ENCODE data around the gene GAPDH.

DNA sequence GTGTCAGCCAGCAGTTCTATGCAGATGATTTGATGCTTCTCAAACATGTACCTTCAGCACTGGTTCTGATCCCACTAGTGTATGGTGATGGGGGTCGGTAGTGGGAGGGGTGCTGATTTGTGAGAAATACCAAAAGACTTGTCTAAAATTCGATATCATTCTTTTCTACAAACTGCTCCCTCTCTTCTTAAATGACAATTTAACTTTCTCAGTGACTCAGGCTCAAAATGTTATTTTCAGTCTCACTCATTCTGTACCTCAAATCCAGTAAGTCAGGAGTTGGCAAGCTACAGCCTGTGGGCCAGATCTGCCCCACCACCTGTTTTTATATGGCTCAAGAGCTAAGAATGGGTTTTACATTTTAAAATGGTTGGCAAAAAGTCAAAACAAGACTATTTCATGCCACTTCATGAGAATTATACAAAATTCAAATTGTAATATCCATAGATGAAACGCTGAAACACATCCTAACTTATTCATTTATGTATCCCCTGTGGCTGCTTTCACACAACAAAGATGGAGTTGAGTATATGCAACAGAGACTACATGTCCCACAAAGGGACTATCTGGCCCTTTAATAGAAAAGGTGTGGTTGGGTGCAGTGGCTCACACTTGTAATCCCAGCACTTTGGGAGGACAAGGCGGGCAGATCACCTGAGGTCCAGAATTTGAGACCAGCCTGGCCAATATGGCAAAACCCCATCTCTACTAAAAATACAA lies 40.4 kb downstream of the GAPDH start:
- TF ChIP-seq NR3C1 (CRISPR knock-in tag; conservative IDR thresholded peaks at IDR 0.05; ENCODE audit: low read depth) (no peak), FOXK1 (CRISPR knock-in tag; IDR thresholded peaks at IDR 0.05) (no peak)
- TF ChIP-seq, protein P1, sequence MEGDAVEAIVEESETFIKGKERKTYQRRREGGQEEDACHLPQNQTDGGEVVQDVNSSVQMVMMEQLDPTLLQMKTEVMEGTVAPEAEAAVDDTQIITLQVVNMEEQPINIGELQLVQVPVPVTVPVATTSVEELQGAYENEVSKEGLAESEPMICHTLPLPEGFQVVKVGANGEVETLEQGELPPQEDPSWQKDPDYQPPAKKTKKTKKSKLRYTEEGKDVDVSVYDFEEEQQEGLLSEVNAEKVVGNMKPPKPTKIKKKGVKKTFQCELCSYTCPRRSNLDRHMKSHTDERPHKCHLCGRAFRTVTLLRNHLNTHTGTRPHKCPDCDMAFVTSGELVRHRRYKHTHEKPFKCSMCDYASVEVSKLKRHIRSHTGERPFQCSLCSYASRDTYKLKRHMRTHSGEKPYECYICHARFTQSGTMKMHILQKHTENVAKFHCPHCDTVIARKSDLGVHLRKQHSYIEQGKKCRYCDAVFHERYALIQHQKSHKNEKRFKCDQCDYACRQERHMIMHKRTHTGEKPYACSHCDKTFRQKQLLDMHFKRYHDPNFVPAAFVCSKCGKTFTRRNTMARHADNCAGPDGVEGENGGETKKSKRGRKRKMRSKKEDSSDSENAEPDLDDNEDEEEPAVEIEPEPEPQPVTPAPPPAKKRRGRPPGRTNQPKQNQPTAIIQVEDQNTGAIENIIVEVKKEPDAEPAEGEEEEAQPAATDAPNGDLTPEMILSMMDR (IDR thresholded peaks at IDR 0.05) = no peak
